Mesendoderm (in vitro differentiated cells): ENCODE data around the gene FSTL5.

Experiments used
- DNase-seq: peaks from one replicate; pipeline ENCODE4 v3.0.0; 2013
- H2AK5ac ChIP-seq: 2 replicates; pipeline ENCODE4 v1.6.1; 2013; ENCODE audit warnings: low read length, inconsistent platforms
- H2BK120ac ChIP-seq: 2 replicates; pipeline ENCODE4 v1.6.1; 2013; ENCODE audit warnings: low read depth, mild to moderate bottlenecking, low read length, moderate library complexity, mixed read lengths
- H2BK15ac ChIP-seq: replicated peaks from 2 replicates; pipeline ENCODE4 v1.6.1; 2013; ENCODE audit warnings: low read depth, mild to moderate bottlenecking, moderate library complexity
- H2BK5ac ChIP-seq: 2 replicates; pipeline ENCODE4 v1.6.1; 2013; ENCODE audit warnings: low read length, inconsistent platforms
- H3K18ac ChIP-seq: 2 replicates; pipeline ENCODE4 v1.6.1; 2013; ENCODE audit warnings: mild to moderate bottlenecking, low read length, mixed read lengths
- H3K23ac ChIP-seq: one replicate; pipeline ENCODE4 v1.6.1; 2013; ENCODE audit warnings: low read length
- H3K27ac ChIP-seq: 2 replicates; pipeline ENCODE4 v1.5.1; 2013; ENCODE audit warnings: low read depth, mild to moderate bottlenecking, inconsistent platforms, low read length, moderate library complexity
- H3K27me3 ChIP-seq: 2 replicates; pipeline ENCODE4 v1.6.1; 2013; ENCODE audit warnings: low read length, control low read depth, mild to moderate bottlenecking, inconsistent platforms; ENCODE audit not compliant: insufficient read depth, poor library complexity
- H3K36me3 ChIP-seq: 2 replicates; pipeline ENCODE4 v1.6.1; 2013; ENCODE audit warnings: low read length, inconsistent platforms; ENCODE audit not compliant: control insufficient read depth, insufficient read depth
- H3K4ac ChIP-seq: one replicate; pipeline ENCODE4 v1.6.1; 2013; ENCODE audit warnings: low read depth, mild to moderate bottlenecking, low read length, moderate library complexity
- H3K4me1 ChIP-seq: 2 replicates; pipeline ENCODE4 v1.6.1; 2013; ENCODE audit warnings: low read depth, low read length, inconsistent platforms; ENCODE audit not compliant: control insufficient read depth
- H3K4me2 ChIP-seq: 2 replicates; pipeline ENCODE4 v1.6.1; 2013; ENCODE audit warnings: low read length
- H3K4me3 ChIP-seq: 2 replicates; pipeline ENCODE4 v1.5.1; 2013; ENCODE audit warnings: mild to moderate bottlenecking, low read length
- H3K56ac ChIP-seq: one replicate; pipeline ENCODE4 v1.6.1; 2013; ENCODE audit warnings: low read length
- H3K79me1 ChIP-seq: 2 replicates; pipeline ENCODE4 v1.6.1; 2013; ENCODE audit warnings: low read length, inconsistent platforms
- H3K79me2 ChIP-seq: 2 replicates; pipeline ENCODE4 v1.6.1; 2013; ENCODE audit warnings: mild to moderate bottlenecking, low read length; ENCODE audit not compliant: control insufficient read depth, insufficient read depth
- H3K9ac ChIP-seq: 2 replicates; pipeline ENCODE4 v1.6.1; 2013; ENCODE audit warnings: low read length, inconsistent platforms
- H4K5ac ChIP-seq: one replicate; pipeline ENCODE4 v1.6.1; 2013; ENCODE audit warnings: low read length
- H4K8ac ChIP-seq: one replicate; pipeline ENCODE4 v1.6.1; 2013; ENCODE audit warnings: low read depth, mild to moderate bottlenecking, control low read depth, low read length, moderate library complexity
- WGBS: extraction: QIAGEN DNeasy Blood & Tissue Kit; methylation state at CpG from one replicate; pipeline ENCODE4 v1.1.7; 2013; ENCODE audit warnings: low lambda C conversion rate, missing lambda C conversion rate; ENCODE audit not compliant: insufficient coverage; ENCODE audit errors: extremely low coverage; 5-methylcytosine and 5-hydroxymethylcytosine counted together

The FSTL5 gene

DNA sequence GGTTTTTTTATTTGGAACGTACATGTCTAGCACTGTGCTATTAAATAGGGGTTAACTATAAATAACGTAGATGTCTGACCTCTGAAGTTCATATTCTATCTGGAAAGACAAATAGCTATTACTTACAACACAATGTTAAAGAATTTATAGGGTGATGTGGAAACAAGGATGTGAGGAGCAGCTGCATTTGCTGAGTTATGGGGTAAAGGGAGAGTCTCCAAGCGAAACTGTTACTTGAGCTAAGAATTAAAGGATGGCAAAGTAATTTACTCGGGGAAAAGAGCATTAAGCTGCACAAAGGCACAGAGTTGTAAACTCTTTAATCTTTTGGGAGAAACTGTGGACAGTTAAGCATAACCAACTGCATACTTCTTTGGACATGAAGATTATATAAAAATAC, 117.7 kb downstream of the FSTL5 start:
- DNase-seq: no peak
- Histone ChIP-seq H3K4me3 (no peak overlapping the region), H3K9ac (no peak overlapping the region), H4K8ac (no peak overlapping the region), H3K4me1 (no peaks in the 10 kb centered on the region), H3K36me3 (no peaks in the 10 kb centered on the region), H3K4me2 (no peak overlapping the region), H3K18ac (no peak overlapping the region), H3K79me2 (no peaks in the 10 kb centered on the region), H3K4ac (no peak overlapping the region), H2BK5ac (no peak overlapping the region), H2BK120ac (no peak overlapping the region), H3K23ac (no peak overlapping the region), H3K27me3 (no peaks in the 10 kb centered on the region), H4K5ac (no peak overlapping the region), H3K27ac (no peak overlapping the region), H2AK5ac (no peak overlapping the region), H3K56ac (no peak overlapping the region), H2BK15ac (no peak overlapping the region), H3K79me1 (no peaks in the 10 kb centered on the region)
- no CpG with 5 or more reads among the region's 4 CpGs for WGBS

DNA sequence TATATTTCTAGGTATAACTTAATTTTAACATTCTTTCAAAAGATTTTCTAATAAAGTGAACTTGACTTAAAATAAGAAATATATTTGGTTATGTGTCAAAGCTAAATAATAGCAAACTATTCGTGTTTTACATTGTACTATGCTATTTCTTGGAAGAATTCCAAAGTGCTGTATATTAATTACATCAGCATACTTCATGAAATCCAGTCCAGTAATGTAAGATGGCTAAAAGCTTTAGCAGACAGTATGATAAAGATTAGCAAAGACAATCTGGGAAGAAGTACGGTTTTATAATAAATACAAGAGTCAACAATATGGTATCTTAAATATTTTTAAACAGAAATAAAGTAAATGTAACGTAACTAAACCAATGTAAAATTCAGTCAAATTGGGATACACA, 125.7 kb downstream of the FSTL5 start:
- Histone ChIP-seq H2AK5ac (no peak overlapping the region), H2BK120ac (no peak overlapping the region), H2BK5ac (no peak overlapping the region), H3K9ac (no peak overlapping the region), H4K5ac (no peak overlapping the region), H3K27ac (no peak overlapping the region), H3K36me3 (no peaks in the 10 kb centered on the region), H3K4ac (no peak overlapping the region), H2BK15ac (no peak overlapping the region), H3K23ac (no peak overlapping the region), H3K56ac (no peak overlapping the region), H3K79me2 (no peaks in the 10 kb centered on the region), H3K79me1 (no peaks in the 10 kb centered on the region), H3K18ac (no peak overlapping the region), H3K27me3 (no peaks in the 10 kb centered on the region), H3K4me2 (no peak overlapping the region), H4K8ac (no peak overlapping the region), H3K4me1 (no peaks in the 10 kb centered on the region), H3K4me3 (no peak overlapping the region)
- WGBS: no CpG with 5 or more reads among the region's 3 CpGs
- DNase-seq: no peak

DNA sequence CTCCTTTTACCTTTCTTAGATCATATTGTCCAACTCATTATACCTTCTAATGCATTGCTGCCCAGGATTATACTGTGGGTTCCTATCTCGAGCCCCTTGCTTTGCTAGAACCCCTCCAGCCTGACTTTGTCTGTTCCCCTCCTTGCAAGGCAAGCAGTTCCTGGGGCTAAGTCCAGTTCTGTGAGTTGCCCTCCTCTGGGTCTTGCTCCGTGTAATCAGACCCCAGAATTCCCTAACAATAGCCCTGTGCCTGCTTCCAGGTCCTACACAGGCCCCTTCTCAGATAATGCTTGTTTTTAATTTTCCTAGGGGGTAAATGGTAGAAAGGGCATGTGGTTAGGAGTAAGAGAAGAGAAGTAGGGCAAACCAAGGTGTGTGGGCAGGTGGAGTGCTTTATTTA, 145.9 kb downstream of the FSTL5 start:
- Histone ChIP-seq H3K4me2 (no peak overlapping the region), H4K5ac (no peak overlapping the region), H3K27ac (no peak overlapping the region), H2AK5ac (no peak overlapping the region), H3K79me1 (no peaks in the 10 kb centered on the region), H3K4me3 (no peak overlapping the region), H2BK5ac (no peak overlapping the region), H4K8ac (no peak overlapping the region), H3K4me1 (no peaks in the 10 kb centered on the region), H3K9ac (no peak overlapping the region), H2BK15ac (no peak overlapping the region), H3K56ac (no peak overlapping the region), H3K79me2 (no peaks in the 10 kb centered on the region), H3K18ac (no peak overlapping the region), H2BK120ac (no peak overlapping the region), H3K27me3 (no peaks in the 10 kb centered on the region), H3K36me3 (no peaks in the 10 kb centered on the region), H3K4ac (no peak overlapping the region), H3K23ac (no peak overlapping the region)
- no peak for DNase-seq
- WGBS: no CpG with 5 or more reads among the region's 2 CpGs

DNA sequence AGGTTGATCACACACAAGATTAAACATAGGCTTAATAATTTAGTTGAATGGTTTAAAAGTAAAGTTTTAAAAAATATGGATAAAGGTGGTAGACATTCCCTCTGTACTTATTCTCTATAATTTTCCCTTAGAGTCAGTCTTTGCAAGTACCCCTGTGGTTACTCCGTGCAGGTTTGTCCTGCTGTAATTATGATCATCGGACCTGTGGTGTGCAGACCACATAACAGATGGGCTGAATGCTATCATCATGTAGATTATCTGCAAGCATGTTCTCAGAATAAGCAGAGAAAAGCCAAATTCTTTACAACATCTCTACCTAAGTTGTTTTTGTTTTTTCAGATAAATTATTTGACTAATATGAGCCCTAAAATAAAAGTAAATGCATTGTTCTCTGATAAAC, 146.8 kb downstream of the FSTL5 start:
- no peak overlapping the region for H4K8ac ChIP-seq
- no peaks in the 10 kb centered on the region for H3K27me3 ChIP-seq
- no peaks in the 10 kb centered on the region for H3K4me1 ChIP-seq
- H3K4ac ChIP-seq: no peak overlapping the region
- H4K5ac ChIP-seq: no peak overlapping the region
- no peak overlapping the region for H2AK5ac ChIP-seq
- H3K4me2 ChIP-seq: no peak overlapping the region
- H3K36me3 ChIP-seq: no peaks in the 10 kb centered on the region
- no peak overlapping the region for H2BK15ac ChIP-seq
- no peak overlapping the region for H3K27ac ChIP-seq
- no peak for DNase-seq
- no peak overlapping the region for H3K56ac ChIP-seq
- H3K9ac ChIP-seq: no peak overlapping the region
- H3K79me2 ChIP-seq: no peaks in the 10 kb centered on the region
- H3K18ac ChIP-seq: no peak overlapping the region
- no peak overlapping the region for H2BK120ac ChIP-seq
- H3K79me1 ChIP-seq: no peaks in the 10 kb centered on the region
- no peak overlapping the region for H2BK5ac ChIP-seq
- H3K4me3 ChIP-seq: no peak overlapping the region
- no CpG with 5 or more reads among the region's 2 CpGs for WGBS
- no peak overlapping the region for H3K23ac ChIP-seq

DNA sequence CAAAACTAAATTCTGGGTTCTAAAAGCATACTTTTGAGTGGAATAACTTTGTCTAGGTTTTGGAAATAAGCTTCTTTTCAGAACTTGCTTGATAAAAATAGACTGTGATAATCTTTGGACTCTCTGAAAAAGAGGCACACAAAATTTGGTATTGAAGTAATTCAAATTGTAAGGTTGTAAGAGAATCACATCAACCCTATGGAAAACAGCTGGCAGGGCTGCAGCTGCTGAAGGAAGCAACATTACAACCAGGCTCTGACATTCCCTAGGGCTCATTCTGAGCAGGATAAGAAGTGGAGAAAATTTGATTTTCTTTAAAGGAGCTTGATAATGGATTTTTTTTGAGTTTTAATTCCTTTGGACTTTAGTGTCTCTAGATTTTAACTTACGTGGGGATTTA, 147.6 kb downstream of the FSTL5 start:
- no peak overlapping the region for H2BK120ac ChIP-seq
- H3K4me2 ChIP-seq: no peak overlapping the region
- no peak for DNase-seq
- H3K36me3 ChIP-seq: no peaks in the 10 kb centered on the region
- WGBS: no CpG with 5 or more reads among the region's 1 CpG
- H3K18ac ChIP-seq: no peak overlapping the region
- no peaks in the 10 kb centered on the region for H3K79me2 ChIP-seq
- H2AK5ac ChIP-seq: no peak overlapping the region
- H2BK15ac ChIP-seq: no peak overlapping the region
- no peaks in the 10 kb centered on the region for H3K79me1 ChIP-seq
- no peak overlapping the region for H3K23ac ChIP-seq
- no peak overlapping the region for H4K8ac ChIP-seq
- H3K4ac ChIP-seq: no peak overlapping the region
- H3K56ac ChIP-seq: no peak overlapping the region
- H3K9ac ChIP-seq: no peak overlapping the region
- H3K4me1 ChIP-seq: no peaks in the 10 kb centered on the region
- no peak overlapping the region for H3K4me3 ChIP-seq
- H3K27ac ChIP-seq: no peak overlapping the region
- H3K27me3 ChIP-seq: no peaks in the 10 kb centered on the region
- H2BK5ac ChIP-seq: no peak overlapping the region
- no peak overlapping the region for H4K5ac ChIP-seq

DNA sequence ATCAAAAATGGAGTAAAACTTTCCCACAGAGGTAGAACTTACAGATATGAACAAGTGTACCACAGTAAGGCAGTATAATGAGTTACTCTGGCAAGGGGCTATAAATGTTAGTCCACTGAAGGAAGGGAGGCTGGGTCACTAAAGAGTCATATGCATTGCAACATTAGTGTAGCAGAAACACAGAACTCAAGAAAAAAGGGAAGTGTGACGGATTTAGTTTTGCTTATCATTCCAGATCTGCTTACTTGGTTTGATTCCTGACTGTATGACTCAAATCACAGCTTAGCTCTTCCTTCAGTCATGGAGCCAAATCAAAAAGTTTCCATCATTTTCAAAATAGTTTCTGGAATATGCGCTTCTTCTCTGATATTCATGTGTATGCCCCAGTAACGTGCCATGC, 148.7 kb downstream of the FSTL5 start:
- no peaks in the 10 kb centered on the region for H3K36me3 ChIP-seq
- H3K23ac ChIP-seq: no peak overlapping the region
- H3K4ac ChIP-seq: no peak overlapping the region
- no peak overlapping the region for H3K4me3 ChIP-seq
- H3K79me2 ChIP-seq: no peaks in the 10 kb centered on the region
- H3K56ac ChIP-seq: no peak overlapping the region
- H3K4me1 ChIP-seq: no peaks in the 10 kb centered on the region
- no peak overlapping the region for H3K9ac ChIP-seq
- H3K27me3 ChIP-seq: no peaks in the 10 kb centered on the region
- H4K8ac ChIP-seq: no peak overlapping the region
- H2AK5ac ChIP-seq: no peak overlapping the region
- no CpG with 5 or more reads among the region's 3 CpGs for WGBS
- H2BK5ac ChIP-seq: no peak overlapping the region
- no peaks in the 10 kb centered on the region for H3K79me1 ChIP-seq
- no peak overlapping the region for H4K5ac ChIP-seq
- H2BK15ac ChIP-seq: no peak overlapping the region
- H3K27ac ChIP-seq: no peak overlapping the region
- no peak overlapping the region for H2BK120ac ChIP-seq
- no peak for DNase-seq
- H3K4me2 ChIP-seq: no peak overlapping the region
- no peak overlapping the region for H3K18ac ChIP-seq
